ENCODE data around the gene TIMM17A.
"Not testable (repeated sequence)": the region's sequence is repeated elsewhere in the genome, so short reads cannot be mapped to it uniquely, and the experiment has no call there.

TIMM17A gene

DNA sequence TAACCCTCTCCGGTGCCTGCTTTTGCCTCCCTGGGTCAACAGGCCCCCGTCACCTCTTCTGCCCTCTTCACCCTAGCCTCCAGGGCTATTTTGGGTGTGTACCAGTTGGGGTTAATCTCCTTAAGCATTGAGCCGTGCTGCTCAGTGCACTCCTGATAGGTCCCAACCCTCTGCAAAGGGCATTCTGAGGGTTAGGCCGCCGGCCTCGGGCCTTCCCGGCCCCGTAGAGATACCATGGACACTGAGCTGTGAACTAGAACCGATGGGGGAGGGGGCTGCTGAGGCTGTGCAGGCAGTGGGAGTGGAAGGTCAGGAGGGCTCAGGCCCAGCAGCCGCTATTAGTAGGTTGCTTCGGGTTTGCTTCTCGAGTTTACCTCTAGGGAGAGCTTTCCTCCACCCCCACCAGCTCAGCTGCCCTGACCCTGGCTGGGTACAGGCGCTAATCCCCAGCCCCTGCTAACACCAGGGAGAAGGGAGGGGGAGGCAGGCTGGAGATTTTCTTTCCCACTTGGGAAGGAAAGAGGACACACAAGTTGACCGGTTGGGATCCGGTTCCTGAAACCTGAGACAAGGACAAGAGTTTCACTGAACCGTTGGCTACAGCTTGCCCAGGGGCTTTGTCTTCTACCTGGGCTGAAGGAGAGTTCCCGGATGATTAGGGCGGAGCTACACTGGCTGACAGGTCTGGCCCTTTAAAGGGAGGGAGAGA is 13.7 kb upstream of the TIMM17A start:
- no peak for DNase-seq

DNA sequence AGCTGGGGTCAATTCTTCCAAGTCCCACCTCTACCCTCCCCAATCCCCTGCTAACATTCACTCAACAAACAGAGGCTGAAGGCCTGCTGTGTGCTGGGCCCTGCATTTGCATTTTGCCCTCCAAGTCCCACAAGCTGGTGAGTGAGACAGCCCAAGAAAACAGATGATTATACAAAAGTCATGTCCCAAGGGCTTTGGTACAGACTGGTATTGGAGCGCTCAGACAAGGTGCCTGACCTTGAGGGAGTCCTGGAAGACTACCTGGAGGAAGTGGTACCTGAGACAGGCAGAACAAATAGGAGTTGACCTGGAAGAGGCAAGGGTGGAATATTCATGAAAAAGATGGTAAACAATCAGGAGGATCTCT is 13.2 kb upstream of the TIMM17A start:
- no peak for DNase-seq

DNA sequence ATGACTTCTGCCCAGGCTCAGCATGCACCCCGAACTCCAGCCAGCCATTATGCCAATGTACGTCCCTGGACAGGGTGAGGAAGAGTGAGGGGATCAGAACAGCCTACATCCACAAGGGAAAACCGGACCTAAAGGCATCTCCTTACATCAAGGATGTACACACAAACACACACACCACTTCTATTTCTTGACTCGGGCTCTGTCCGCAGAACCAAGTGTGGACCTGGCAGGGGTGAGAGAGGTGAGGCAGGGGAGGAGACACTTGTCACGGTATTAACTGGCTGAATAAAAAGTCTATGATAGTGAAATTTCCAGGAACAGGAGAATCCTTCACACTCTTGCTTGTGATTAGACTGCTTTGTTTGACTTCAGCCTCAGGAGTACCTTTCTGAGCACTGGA is 11.3 kb upstream of the TIMM17A start:
- no peak for DNase-seq

DNA sequence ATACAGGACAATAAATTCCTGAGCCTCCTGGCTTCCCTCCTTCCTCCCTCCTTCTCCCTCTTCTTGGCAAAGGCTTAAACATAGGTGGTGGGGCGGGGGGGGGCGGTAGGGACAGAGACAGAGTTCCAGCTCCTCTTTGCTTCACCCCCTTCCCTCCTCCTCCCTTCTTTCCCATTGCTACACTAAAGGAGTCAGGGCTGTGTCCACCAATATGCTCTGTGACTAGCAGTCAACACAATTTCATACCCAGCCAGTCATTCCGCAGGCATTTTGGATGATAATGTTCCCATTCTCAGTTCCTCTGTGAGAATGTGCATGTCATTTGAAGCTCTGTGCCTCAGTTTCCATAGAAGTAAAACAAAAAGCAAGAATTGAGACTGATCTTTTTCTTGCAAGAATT is 10.7 kb upstream of the TIMM17A start:
- no peak for DNase-seq

DNA sequence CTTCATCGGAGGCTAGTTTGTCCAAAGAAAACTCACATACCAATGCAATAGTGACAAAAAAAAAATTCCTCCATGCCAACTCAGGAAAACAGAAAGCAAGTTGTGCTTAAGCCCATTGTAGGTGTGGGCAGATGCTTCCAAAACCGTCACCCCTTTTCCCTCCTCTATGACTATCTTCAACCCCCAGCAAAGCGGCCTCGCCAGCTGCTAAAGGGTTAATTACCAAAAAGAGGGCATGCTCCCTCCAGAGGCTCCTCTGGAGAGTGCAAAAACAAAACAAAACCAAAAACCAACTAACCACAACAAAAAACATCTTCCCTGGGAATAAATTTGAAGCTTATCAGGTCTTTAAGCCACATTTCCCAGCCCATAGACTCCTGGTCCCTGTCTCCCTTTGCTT is 10.1 kb upstream of the TIMM17A start:
- DNase-seq, result no peak

DNA sequence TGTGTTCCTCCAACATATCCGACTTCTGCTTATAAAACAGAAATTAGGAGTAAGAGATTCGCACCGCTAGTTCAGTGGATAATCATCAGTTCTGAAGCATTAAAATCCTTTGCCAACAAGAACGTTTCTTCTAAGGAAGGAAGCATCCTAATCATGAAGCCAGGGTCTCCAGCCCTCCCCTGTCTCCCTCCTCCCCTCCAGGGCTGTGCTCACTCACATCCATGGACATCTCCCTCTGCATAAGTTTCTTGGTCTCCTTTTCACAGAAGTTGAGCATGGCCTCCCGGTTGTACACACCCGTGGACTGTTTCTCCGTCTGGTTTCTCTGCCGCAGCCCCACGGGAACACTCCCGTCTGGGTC is 9.5 kb upstream of the TIMM17A start:
- no peak for DNase-seq

DNA sequence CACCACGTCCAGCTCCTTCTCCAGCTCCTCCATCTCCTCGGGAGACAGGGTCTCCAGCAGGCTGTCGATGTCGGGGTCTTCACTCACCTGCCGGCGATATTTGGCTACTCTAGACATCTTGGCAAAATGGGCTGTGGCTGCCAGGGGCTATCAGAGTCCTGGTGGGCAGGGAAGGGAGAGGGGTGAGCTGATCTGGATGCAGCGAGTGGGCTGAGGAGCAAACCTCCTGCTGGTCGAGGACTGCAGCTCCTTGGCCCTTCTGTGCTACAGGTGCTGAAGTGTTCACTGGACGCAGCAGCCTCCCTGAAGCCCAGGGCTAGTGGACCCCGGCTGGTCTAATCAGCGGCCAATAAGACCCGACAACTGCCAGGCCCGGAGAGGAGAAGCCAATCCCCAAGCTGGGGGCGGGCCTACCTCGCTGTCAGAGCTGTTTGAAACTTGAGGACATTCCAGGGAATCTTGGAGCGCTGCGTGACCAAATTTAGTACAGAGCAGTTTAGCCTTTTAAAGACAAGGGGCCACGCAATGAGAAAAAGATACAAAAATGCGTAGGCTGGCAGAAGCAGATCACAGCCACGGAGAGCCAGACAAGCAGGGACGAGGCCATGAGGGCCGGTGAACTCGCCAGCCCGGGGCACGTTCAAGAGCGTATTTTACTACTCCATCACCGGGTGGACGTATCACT is 8.9 kb upstream of the TIMM17A start, which contains the start of gene LMOD1:
Gene LMOD1, minus strand, starts transcription at position 325 of the 685 bp plus-strand sequence. Its CDS starts 208 bp downstream, at position 117.
- no peak for DNase-seq

DNA sequence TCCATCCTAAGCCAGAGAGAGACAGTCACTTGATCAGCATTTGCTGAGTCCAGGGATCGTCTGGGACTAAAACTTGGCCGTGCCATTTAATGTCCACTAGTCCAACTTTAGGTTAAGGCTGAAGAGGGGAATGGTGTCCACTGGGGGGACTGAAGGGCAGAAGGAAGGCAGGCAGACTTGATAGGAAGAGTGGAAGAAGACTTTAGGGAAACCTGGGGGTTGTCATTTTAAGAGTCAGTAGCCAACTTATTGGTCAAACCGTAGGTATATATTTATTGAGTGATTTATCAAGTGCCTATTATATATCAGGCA is 7.7 kb upstream of the TIMM17A start:
- no peak for DNase-seq

DNA sequence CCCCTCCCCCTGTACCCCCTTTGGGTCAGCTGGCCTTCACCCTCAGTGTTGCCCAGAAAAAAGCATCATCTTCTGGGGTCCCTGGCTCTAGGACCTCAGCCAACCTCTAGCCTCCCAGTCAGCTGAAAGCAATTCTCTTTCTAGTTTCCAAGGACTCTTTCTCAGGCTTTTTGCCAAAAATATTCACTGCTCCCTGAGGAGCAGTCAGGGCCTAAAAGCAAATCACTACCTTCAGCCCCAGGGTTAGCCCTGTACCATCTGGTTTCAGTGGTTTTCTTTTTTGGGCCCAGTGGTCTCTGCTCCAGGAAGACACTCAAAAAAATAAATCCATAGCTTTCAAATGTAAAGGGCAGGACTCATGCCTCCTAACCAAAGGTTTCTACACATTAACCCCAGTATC is 5.8 kb upstream of the TIMM17A start:
- no peak for DNase-seq

DNA sequence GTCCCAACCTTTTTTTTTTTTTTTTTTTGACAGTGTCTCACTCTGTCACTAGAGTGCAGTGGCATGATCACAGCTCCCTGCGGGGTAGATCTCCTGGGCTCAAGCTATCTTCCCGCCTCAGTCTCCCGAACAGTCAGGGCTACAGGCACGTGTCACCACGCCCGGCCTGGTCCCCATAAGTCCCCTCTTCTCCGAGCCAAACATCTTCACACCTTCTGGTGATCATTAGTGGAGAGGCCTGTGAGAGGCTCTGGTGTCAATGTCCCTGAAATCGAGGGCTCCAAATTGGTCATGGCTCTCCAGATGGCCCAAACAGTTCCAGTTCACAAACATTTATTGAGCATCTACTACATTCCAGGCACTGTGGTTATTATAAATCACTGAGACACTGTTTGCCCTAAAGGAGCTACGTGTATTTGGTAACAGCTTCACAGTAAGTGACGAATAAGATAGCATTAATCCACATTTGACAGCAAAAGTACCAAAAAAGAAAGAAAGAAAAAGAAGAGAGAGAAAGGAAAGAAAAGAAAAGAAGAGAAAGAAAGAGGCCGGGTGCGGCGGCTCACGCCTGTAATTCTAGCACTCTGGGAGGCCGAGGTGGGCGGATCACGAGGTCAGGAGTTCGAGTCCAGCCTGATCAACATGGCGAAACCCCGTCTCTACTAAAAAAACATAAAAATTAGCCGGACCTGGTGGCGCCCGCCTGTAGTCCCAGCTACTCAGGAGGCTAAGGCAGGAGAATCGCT is 867 bp upstream of the TIMM17A start:
- DNase-seq, result no peak

DNA sequence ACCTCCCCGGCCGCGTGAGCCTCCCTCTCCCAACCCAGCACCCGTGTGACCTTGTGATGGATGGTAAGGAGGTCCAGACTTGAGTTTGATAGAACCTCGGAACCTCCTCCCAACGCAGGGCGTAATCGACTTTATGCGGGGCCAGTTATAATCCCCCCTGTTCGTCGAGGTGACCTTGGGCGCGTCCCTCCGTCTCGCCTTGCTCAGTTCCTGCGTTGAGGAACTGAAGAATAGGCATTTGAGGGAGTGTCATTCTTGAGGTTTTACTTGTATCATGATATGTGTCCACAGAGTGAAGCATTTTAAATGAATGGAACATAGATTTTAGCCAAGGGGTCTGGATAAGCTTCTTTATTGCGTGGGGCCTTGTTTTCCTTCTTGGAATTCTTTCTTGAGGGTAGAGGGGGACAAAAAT is 433 bp downstream of the TIMM17A start:
- no peak for DNase-seq

DNA sequence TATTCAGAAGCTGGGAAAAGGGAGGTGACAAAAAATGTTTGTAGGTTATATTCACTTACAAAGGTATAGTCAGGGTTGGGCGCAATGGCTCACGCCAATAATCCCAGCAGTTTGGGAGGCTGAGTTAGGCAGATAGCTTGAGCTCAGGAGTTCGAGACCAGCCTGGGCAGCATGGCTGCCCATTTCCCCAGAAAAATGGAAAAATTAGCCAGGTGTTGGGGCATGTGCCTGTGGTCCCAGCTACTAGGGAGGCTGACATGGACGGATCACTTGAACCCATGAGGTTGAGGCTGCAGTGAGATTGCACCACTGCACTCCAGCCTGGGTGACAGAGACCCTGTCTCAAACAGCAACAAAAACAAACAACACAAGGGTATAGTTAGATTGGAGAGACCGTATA is 3.0 kb downstream of the TIMM17A start:
- DNase-seq, result no peak

DNA sequence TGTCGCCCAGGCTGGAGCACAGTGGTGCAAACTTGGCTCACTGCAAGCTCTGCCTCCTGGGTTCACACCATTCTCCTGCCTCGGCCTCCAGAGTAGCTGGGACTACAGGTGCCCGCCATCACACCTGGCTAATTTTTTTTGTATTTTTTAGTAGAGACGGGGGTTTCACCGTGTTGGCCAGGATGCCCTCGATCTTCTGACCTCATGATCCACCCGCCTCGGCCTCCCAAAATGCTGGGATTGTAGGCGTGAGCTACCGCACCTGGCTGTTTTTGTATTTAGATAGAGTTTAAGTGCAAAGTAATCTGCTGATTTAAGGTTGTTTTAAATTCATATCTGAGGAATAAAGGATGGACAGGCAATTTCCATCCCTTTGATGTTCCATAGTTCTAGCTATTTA is 7.1 kb downstream of the TIMM17A start:
- not testable (repeated sequence) for DNase-seq

DNA sequence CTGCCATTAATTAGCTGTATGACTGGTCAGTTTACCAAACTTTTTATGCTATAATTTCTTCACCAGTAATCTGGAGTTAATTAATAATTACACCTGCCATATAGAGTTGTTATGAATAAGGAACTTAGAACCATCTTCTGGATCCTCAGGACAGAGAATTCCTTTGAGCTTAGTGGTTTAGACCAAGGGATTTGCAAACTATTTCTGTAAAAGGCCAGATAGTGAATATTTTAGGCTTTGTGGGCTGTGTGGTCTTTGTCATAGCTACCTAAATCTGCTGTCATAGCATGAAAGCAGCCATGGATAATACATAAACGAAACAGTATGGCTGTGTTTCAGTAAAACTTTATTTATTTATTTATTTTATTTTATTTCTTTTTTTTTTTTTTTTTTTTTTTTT is 9.0 kb downstream of the TIMM17A start:
- DNase-seq, result no peak

DNA sequence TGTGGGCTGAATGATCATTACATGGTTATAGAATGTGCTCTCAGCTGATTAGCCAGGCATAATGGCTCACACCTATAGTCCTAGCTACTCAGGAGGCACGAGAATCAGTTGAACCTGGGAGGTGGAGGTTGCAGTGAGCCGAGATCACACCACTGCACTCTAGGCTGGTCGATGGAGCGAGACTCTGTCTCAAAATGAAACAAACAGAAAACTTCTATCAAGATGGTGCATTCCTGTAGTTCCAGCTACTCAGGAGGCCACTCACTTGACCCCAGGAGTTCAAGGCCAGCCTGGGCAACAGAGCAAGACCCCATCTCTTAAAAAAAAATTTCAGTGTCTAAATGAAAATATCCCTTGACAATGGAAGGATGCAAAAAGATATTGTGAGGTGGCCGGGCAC is 10.9 kb downstream of the TIMM17A start:
- DNase-seq, result no peak

DNA sequence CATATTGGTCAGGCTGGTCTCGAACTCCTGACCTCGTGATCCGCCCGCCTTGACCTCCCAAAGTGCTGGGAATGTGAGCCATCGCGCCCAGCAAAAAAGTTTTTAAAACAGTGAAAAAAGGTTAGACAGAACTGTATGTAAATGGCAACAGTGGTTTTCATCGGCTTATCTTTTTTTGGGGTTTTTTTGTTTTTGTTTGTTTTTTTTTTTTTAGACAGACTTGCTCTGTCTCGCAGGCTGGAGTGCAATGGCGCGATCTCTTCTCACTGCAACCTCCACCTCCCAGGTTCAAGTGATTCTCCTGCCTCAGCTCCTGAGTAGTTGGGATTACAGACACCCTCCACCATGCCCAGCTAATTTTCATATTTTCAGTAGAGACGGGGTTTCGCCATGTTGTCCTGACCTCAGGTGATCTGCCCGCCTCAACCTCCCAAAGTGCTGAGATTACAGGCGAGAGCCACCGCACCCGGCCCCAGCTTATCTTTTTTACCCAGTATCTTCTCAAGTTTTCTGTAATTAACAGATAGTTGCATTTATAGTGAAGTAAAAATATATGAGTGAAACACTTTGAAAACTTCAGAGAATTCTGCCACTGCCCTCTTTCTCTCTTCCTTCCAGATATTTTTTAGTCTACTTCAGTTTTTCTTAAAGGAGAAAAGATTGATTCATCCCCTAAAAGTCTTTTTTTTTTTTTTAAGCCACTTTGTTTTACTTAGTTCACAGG is 13.1 kb downstream of the TIMM17A start:
- no peak for DNase-seq

DNA sequence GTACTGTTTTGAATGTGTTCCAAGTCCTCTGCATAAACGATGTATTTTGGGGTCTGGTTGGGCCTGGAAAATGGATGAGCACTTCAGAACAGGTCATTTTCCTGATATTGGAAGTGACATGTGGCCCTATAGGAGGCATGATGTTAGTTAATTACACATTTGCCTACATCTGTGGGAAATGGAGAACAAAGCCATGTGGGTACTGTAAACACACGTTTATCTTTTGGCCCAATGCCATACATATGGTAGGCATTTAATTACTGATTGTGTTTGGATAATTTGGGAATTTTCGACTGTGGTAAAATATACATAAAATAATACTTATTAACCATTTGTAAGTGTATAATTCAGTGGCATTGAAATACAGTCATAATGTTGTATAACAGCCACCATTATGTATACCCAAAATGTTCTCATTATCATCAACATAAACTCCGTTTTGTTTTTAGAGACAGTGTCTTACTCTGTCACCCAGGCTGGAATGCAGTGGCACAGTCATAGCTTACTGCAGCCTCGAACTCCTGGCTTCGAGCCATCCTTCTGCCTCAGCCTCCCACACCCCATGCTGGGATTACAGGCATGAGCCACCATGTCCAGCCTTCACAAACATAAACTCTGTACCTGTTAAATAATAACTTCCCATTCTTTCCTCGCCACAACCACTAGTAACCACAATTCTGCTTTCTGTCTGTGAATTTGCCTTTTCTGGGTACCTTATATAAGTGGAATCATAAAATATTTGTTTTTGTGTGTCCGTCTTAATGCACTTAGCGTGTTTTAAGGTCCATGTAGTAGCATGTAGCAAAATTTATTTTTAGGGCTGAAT is 15.2 kb downstream of the TIMM17A start:
- DNase-seq, result no peak

DNA sequence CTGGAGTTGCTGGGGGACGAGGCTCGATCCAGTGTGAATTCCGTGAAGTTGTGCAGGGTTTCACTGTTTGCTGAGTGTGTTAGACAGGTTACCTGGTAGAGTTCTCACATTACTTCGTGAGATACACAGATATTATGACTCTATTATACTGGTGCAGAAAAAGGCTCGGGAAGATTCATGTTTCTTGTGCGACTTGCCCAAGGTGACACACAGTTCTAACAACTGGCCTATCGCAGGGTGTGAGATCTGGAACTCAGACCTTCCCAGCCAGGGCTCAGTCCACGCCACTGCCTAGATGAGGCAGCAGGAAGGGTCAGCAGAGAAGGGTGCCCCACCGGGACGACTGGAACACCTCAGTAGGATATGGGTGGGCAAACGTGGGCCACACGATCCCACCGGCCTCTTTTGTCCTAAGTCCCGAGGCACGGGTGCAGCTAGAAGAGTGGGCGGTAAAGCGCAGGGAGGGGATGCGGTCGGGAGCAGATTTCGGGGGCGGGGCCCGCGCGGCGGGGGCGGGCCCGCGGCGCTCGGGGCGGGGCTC is 26.8 kb downstream of the TIMM17A start:
- peak in 4 of 5 donors; percentile 33 to 65 (median 55) for DNase-seq

DNA sequence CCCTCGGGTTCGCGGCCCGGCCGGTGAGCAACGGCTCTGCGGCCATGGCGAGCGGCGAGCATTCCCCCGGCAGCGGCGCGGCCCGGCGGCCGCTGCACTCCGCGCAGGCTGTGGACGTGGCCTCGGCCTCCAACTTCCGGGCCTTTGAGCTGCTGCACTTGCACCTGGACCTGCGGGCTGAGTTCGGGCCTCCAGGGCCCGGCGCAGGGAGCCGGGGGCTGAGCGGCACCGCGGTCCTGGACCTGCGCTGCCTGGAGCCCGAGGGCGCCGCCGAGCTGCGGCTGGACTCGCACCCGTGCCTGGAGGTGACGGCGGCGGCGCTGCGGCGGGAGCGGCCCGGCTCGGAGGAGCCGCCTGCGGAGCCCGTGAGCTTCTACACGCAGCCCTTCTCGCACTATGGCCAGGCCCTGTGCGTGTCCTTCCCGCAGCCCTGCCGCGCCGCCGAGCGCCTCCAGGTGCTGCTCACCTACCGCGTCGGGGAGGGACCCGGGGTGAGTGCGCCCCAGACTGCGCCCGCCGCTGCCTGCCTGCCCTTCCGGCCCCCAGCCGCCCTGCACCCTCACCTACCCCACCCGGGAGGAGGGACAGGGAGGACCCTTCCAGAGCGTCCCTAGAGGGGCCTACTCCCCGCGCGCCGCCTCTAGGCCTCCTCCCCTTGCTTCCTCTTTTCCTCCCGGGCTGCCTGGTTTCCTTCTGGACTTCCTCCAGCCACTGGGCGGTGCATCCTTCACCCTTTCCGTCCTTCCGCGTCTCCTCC is 27.5 kb downstream of the TIMM17A start, which contains the start of gene RNPEP:
Gene RNPEP, plus strand, starts transcription at position 26 of the 757 bp plus-strand sequence. Its CDS starts 19 bp downstream, at position 45.
- peak; percentile 39 to 57 (median 46) for DNase-seq

DNA sequence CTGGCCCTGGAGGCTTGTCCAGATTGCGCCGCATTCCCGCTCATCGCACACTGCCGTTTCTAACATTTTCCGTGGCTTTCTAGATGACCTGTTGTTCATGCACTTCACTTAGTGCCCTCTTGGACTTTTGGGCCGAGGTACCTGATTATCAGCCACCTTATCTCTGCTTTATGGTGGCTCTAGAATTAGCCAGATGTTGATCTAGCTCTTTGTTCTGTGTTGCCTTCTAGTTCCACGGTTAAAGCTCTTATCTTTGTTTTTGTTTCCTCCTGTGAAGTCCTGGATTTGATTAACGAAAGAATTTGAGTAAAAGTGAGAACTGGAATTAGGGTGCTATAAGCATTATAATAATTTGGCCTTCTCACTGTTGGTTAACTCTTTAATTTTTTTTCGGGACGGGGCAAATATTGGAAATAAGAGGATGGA is 28.1 kb downstream of the TIMM17A start:
- no peak for DNase-seq

DNA sequence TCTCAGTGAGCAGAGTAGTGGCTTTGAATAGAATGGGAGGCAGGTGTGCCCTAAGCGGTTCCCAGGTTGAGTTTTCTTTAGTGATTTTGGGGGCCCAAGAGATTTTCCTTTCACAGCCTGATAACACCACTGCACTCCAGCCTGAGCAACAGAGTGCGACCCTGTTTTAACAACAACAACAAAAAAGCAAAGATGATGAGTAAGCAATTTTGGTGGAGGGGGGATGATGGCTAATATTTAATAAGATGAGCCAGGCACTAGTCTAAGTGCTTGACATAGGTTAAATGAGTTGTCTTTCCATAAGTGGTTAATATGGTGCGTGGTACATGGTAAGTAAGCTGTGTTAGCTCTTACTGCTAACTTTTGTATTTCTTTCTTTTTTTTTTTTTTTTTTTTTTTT is 29.1 kb downstream of the TIMM17A start:
- no peak for DNase-seq
